H1 (cell line): Measurements from ENCODE around the gene VEPH1. TPM values are rescaled to one million over a fixed set of nuclear protein-coding genes. Genes with fewer than 3 reads are reported as not detected.

ENCODE experiments used
- polyA plus RNA-seq, 7 experiments: library from polyadenylated mRNA; depleted of rRNA in 3 of 7; stranded (reverse) in 5 of 7; unstranded in 2 of 7; fragments of >200 nt in 5 of 7; fragments of 200-250 nt in 2 of 7; gene quantifications; 1 replicate in 5 of 7; 2 replicates in 1 of 7; 4 replicates in 1 of 7; pipeline versions ENCODE4 v1.2.1 to v1.2.3, GENCODE V29; 2011 to 2013; ENCODE audit warnings: missing spikeins in 2 of 7, mixed read lengths in 2 of 7
- total RNA-seq: library from RNA; stranded (reverse); fragmentation: NEBNext Ultra II Directional; extraction: Animal tissue kit (Norgen Biotek cat#: 25700); gene quantifications from 2 replicates; pipeline ENCODE4 v1.2.1, GENCODE V29; 2021

VEPH1 gene
- total and polyA plus RNA-seq, 2 of the 8 experiments (the other 6 are each of a cell fraction or from before 2014, with no cell fraction given) = 12.0 to 18.3 TPM

Other genes starting within 250 kb of the VEPH1 start
- 1.2 and 1.4 TPM in 2 replicates for gene PTX3, start 66.6 kb downstream of the VEPH1 start, total RNA-seq
- 1.0 and 1.7 TPM in 2 replicates for gene PTX3, start 66.6 kb downstream of the VEPH1 start, polyA plus RNA-seq (2011; rRNA removed)